ENCODE data around the gene CALCB. TPM values are rescaled to one million over a fixed set of nuclear protein-coding genes. Genes with fewer than 3 reads are reported as not detected.

Gene CALCB
- total and polyA plus RNA-seq, 2 of the 8 experiments (the other 6 are each of a cell fraction or from before 2014, with no cell fraction given): 3.7 to 4.2 TPM

DNA sequence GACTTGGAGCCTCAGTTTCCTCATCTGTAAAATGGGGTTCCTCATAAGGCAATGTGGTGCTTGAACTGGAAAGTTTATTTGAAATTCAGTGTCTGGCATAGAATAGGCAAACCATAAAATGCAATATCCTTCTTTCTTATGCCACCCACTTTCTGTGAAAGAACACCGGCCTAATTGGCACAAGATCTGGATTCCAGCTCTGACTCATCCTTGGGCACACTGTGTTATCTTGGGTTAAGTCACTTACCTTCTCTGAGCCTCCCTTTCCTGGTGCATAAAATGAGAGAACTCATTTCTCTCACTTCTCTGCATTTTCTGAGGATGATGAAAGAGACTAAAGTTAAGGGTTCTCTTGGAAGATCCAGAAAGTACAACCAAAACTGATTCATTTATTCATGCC lies 46.4 kb downstream of the CALCB start (continued):
- no peak for TF ChIP-seq RNF2 (IDR thresholded peaks at IDR 0.05; ENCODE audit: borderline replicate concordance, low read depth, low read length, missing control alignments, poor library complexity, severe bottlenecking)
- TF ChIP-seq BRCA1 (IDR thresholded peaks at IDR 0.05; ENCODE audit: low read depth, low read length): no peak
- TF ChIP-seq PHF8 (conservative IDR thresholded peaks at IDR 0.05; ENCODE audit: low read depth, low read length): no peak
